ENCODE data around the gene RAB11FIP4. TPM values are rescaled to one million over a fixed set of nuclear protein-coding genes. Genes with fewer than 3 reads are reported as not detected.

The RAB11FIP4 gene
- total and polyA plus RNA-seq, 8 donors: 6.5 to 42.7 (median 24.5) TPM

DNA sequence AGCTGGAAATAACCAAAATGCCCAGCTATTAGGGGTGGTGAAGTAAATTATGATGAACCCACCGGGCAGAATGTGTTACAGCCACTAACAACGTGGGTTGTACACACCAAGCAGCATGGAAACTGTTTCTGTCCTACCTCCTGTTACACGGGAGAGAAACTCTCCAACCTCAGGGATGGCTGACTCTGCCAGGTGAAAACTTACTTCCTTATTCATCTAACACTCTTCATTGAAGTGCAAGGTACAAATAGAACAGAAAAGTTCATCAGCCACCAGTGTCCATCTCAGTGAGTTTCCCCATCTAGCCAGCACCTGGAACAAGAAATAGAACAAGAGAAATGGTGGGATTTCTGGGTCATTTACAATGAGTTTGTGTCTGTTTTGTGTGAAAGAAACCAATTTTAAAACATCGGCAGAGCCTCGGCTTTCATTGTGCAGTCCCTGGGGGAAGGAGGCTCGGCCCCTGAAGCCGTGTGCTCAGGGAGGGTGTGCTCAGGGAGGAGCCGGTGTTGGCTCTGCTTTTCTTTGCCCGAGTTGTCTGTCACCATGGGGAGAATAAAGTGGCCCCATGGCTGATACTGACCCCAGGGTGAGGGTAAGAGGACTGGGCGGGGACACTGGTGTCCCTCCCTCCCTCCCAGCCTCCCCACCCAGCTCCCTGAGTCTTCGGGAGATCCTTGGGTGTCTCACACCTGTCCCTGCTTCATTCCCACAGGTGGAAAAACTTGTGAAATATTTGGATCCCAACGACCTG is 39.8 kb downstream of the RAB11FIP4 start:
- ATAC-seq: no peak
- intact Hi-C loops (cut with DNase I): loop anchor here (10.0 kb wide), 2 partner anchors 94 to 414 kb away; no protein-coding TSS in a partner anchor
- no peak for DNase-seq

DNA sequence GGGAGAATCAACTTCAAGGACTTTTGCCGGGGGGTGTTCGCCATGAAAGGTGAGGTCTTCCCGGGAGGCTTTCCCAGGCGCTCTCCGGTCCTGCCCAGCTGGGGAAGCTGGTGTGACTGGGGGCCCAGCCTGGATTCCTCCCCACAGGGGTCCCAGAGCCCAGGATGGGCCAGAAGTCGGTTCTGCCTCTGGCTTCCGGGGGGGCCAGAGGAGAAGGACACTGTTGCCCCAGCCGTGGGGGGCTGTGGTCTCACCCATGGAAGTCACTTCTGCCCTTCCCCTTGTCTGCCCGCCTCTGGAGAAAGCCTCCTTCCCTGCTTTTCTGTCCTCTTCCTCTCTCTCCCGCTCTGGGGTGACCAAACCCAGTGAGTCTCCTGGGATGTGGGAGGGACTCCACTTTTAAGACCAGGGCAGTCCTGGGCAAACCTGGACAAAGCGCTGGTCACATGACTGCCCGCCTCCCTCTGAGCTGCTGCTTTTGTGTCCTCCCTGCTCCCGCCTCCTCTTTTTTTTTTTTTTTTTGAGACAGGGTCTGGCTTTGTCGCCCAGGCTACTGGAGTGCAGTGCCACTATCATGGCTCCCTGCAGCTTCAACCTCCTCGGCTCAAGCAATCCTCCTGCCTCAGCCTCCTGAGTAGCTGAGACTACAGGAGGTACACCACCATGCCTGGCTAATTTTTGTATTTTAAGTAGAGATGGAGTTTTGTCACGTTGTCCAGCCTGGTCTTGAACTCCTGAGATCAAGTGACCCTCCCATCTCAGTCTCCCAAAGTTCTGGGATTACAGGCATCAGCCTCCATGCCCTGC is 40.6 kb downstream of the RAB11FIP4 start:
- TF ChIP-seq, protein P1, sequence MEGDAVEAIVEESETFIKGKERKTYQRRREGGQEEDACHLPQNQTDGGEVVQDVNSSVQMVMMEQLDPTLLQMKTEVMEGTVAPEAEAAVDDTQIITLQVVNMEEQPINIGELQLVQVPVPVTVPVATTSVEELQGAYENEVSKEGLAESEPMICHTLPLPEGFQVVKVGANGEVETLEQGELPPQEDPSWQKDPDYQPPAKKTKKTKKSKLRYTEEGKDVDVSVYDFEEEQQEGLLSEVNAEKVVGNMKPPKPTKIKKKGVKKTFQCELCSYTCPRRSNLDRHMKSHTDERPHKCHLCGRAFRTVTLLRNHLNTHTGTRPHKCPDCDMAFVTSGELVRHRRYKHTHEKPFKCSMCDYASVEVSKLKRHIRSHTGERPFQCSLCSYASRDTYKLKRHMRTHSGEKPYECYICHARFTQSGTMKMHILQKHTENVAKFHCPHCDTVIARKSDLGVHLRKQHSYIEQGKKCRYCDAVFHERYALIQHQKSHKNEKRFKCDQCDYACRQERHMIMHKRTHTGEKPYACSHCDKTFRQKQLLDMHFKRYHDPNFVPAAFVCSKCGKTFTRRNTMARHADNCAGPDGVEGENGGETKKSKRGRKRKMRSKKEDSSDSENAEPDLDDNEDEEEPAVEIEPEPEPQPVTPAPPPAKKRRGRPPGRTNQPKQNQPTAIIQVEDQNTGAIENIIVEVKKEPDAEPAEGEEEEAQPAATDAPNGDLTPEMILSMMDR (IDR thresholded peaks at IDR 0.05): no peak
- Histone ChIP-seq H3K36me3 (no peaks in the 10 kb centered on the region), H3K27me3 (no peaks in the 10 kb centered on the region), H3K4me1 (no peaks in the 10 kb centered on the region), H3K4me3 (no peak overlapping the region), H3K27ac (no peak overlapping the region), H3K9me3 (no peaks in the 10 kb centered on the region)
- WGBS, 2 donors: 70% methylated on average over 15 to 16 of the region's 16 CpGs
- intact Hi-C loops (cut with DNase I): loop anchor here (10.0 kb wide), 2 partner anchors 93 to 413 kb away; no protein-coding TSS in a partner anchor
- FAIRE-seq (no peak), DNase-seq (no peak), ATAC-seq (no peak)

More for the DNA sequence above, 39.8 kb downstream of the RAB11FIP4 start:
- Histone ChIP-seq H3K4me3 (no peak overlapping the region), H3K27me3 (no peaks in the 10 kb centered on the region), H3K27ac (no peak overlapping the region), H3K9me3 (no peaks in the 10 kb centered on the region), H3K4me1 (no peaks in the 10 kb centered on the region), H3K36me3 (no peaks in the 10 kb centered on the region)
- TF ChIP-seq, protein P1 (IDR thresholded peaks at IDR 0.05): no peak
- 54 to 60% methylated on average over 12 of the region's 12 CpGs for whole genome bisulfite sequencing, 2 donors
- no peak for FAIRE-seq

DNA sequence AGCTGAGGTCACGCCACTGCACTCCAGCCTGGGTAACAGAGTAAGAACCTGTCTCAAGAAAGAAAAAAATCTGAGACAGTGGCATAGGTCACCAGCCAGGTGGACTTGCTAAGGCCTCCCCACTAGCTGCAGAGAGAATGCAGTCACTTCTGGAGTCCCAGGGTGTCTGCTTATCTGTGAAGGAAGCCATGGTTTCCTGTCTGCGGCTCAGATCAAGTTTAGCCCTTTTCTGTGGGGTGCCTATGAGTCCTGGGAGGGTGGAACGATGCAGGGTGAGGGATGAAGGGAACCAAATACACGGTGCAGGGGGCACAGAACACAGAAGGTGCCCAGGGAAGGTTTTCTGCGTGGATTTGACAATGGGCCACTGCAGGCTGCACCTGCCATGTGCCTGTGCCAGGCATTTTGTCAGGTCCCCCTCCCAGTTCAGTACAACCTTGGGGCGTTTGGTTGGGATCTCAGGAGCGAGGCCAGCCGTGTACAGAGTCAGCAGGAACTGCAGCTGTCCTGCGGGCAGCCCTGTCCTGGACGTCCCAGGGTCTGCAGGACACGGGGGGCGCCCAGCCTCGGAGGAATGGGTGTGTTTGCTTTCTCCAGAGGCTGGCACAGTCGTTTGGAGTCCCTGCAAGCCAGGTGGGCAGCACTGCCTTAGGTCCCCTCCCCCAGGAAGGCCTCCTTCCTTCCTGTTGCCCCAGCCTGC is 41.8 kb downstream of the RAB11FIP4 start:
- WGBS, 2 donors: 66 to 71% methylated on average over 14 of the region's 14 CpGs
- Histone ChIP-seq H3K9me3 (no peaks in the 10 kb centered on the region), H3K27ac (no peak overlapping the region), H3K36me3 (no peaks in the 10 kb centered on the region), H3K4me3 (no peak overlapping the region), H3K27me3 (no peaks in the 10 kb centered on the region), H3K4me1 (no peaks in the 10 kb centered on the region)
- no peak for ATAC-seq
- FAIRE-seq: no peak
- intact Hi-C loops (cut with DNase I): loop anchor here (10.0 kb wide), 2 partner anchors 92 to 412 kb away; no protein-coding TSS in a partner anchor
- TF ChIP-seq, protein P1 (IDR thresholded peaks at IDR 0.05): no peak
- no peak for DNase-seq

DNA sequence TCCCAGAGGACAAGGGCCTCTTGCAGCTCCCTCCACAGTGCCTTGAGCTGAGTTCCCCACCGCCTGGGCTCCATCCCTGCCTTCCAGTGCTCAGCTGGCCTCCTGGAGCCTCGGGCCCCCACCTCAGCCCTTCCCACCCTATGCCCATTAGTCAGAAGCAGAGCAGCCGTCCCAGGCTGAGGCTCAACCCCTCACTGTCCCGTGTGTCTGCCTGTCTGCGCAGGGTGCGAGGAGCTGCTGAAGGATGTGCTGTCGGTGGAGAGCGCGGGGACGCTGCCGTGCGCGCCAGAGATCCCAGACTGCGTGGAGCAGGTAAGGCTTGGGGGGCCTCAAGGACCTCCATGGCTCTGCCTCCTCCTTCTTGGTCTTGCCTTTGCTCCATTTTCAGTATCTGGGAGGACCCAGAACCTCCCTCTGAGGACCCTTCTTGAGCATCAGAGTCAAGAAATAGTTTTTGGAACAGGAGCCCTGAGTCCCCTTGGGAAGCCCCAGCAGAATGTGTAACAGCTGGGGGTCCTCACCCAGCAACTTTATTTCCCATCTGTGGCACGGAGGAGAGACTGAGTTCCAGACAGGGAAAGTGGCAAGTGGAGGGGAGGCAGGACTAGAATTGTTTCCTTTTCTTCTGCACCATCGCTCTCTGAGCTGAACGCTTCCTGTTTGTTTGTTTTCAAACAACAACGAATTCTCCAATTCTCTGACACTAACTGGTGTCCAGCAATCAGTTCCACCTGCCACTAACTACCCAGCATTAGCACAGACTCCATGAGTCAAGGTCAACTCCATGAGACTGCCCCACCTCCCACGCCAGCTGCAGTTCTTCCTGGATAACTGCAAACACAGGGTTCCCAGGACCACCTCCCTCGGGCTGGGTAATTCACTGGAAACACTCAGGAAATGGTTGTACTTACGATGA is 42.6 kb downstream of the RAB11FIP4 start:
- Histone ChIP-seq H3K4me3 (no peak overlapping the region), H3K27me3 (no peaks in the 10 kb centered on the region), H3K27ac (no peak overlapping the region), H3K36me3 (no peaks in the 10 kb centered on the region), H3K9me3 (no peaks in the 10 kb centered on the region), H3K4me1 (no peaks in the 10 kb centered on the region)
- DNase-seq (no peak), FAIRE-seq (no peak), ATAC-seq (no peak)
- intact Hi-C loops (cut with DNase I): loop anchor here (10.0 kb wide), 2 partner anchors 91 to 411 kb away; no protein-coding TSS in a partner anchor
- WGBS, 2 donors: 76 to 80% methylated on average over 21 of the region's 21 CpGs
- TF ChIP-seq, protein P1 (IDR thresholded peaks at IDR 0.05): no peak

All from pancreas (tissue), 10 donors.